Parathyroid adenoma (tissue), 2 donors: ENCODE results near the gene PPP1R13B.

ENCODE experiments used
- H2AFZ ChIP-seq: fragments of 300-600 bp; sonication (generic); one replicate; pipeline ENCODE4 v1.7.0; 2017; ENCODE audit warnings: antibody characterized with exemption, mild to moderate bottlenecking
- H3K27ac ChIP-seq: fragments of 300-600 bp; sonication (generic); one replicate; pipeline ENCODE4 v1.7.0; 2017
- H3K27me3 ChIP-seq: fragments of 300-600 bp; sonication (generic); one replicate; pipeline ENCODE4 v1.7.0; 2017; ENCODE audit warnings: low read length; ENCODE audit not compliant: control insufficient read depth, insufficient read depth
- H3K36me3 ChIP-seq: fragments of 300-600 bp; sonication (generic); one replicate; pipeline ENCODE4 v1.7.0; 2017; ENCODE audit warnings: low read length; ENCODE audit not compliant: control insufficient read depth, insufficient read depth
- H3K4me1 ChIP-seq: fragments of 300-600 bp; sonication (generic); one replicate; pipeline ENCODE4 v1.7.0; 2017; ENCODE audit warnings: control low read depth
- H3K4me2 ChIP-seq: fragments of 300-600 bp; sonication (generic); one replicate; pipeline ENCODE4 v1.7.0; 2017; ENCODE audit warnings: low read length
- H3K4me3 ChIP-seq: fragments of 300-600 bp; sonication (generic); one replicate; pipeline ENCODE4 v1.7.0; 2017; ENCODE audit warnings: low read depth, low read length
- H3K79me2 ChIP-seq: fragments of 300-600 bp; sonication (generic); one replicate; pipeline ENCODE4 v1.7.0; 2017; ENCODE audit warnings: control low read depth
- H3K9ac ChIP-seq: fragments of 300-600 bp; sonication (generic); one replicate; pipeline ENCODE4 v1.7.0; 2017; ENCODE audit warnings: mild to moderate bottlenecking
- H3K9me3 ChIP-seq: fragments of 300-600 bp; sonication (generic); one replicate; pipeline ENCODE4 v1.7.0; 2017; ENCODE audit warnings: low read length; ENCODE audit not compliant: control insufficient read depth
- TF ChIP-seq, protein P1 (sequence below): fragments of 300-600 bp; sonication (generic); IDR thresholded peaks from one replicate; pipeline ENCODE4 v1.7.0; 2017; ENCODE audit warnings: antibody characterized with exemption, mild to moderate bottlenecking
- donor health status: primary hyperparathyroidism.

PPP1R13B gene

DNA sequence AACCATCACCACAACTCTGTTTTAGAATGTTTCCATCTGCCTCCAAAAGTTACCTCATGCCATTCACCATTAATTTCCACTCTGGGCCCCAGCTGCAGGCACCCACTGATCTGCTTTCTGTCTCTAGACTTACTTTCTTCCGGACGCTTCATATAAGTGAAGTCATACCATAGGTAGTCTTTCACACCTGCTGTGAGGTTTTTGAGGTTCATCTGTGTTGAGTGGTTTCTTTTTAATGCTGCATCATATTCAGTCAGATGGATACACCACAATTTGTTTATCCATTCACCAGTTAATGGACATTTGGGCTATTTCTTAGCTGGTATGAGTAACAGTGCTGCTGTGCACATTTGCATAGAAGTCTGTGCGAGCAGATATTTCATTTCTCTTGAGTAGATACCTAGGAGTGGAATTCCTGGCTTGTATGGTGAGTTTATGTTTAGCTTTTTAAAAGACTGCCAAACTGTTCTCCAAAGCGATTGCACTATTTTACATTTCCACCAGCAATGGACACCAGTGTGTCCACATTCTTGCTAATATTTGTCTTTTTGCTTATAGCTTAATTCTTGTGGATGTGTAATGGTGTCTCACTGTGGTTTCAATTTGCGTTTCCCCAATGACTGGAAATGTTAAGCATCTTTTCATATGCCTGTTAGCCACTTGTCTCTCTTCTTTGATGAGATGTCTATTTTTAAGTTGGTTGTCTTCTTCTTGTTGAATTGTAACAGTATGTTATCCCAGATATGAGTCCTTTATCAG is 83.5 kb downstream of the PPP1R13B start:
- Histone ChIP-seq H3K4me2 (no peak overlapping the region), H3K27me3 (no peaks in the 10 kb centered on the region), H3K79me2 (peaks cover 5% of the 10 kb centered on the region), H3K9me3 (no peaks in the 10 kb centered on the region), H3K27ac (no peak overlapping the region), H2AFZ (no peak overlapping the region), H3K9ac (no peak overlapping the region), H3K4me3 (no peak overlapping the region), H3K36me3 (no peaks in the 10 kb centered on the region), H3K4me1 (no peaks in the 10 kb centered on the region)
- TF ChIP-seq, protein P1, sequence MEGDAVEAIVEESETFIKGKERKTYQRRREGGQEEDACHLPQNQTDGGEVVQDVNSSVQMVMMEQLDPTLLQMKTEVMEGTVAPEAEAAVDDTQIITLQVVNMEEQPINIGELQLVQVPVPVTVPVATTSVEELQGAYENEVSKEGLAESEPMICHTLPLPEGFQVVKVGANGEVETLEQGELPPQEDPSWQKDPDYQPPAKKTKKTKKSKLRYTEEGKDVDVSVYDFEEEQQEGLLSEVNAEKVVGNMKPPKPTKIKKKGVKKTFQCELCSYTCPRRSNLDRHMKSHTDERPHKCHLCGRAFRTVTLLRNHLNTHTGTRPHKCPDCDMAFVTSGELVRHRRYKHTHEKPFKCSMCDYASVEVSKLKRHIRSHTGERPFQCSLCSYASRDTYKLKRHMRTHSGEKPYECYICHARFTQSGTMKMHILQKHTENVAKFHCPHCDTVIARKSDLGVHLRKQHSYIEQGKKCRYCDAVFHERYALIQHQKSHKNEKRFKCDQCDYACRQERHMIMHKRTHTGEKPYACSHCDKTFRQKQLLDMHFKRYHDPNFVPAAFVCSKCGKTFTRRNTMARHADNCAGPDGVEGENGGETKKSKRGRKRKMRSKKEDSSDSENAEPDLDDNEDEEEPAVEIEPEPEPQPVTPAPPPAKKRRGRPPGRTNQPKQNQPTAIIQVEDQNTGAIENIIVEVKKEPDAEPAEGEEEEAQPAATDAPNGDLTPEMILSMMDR, result no peak

DNA sequence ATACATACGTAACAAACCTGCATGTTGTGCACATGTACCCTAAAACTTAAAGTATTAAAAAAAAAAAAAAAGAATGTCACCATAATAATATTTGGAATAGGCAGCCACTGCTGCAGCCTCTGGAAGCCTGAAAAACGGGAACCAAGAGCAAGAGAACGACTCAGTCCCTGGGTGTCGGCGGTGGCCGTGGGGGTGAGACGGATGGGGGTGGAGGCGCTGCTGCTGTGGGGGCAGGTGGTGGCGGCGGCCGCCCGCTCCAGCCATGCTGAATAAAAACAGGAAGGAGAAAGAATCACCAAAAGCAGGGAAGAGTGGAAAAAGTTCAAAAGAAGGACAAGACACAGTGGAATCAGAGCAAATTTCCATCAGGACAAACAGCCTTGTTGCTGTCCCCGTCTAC is 84.8 kb downstream of the PPP1R13B start:
- TF ChIP-seq, protein P1, result no peak
- no peaks in the 10 kb centered on the region for H3K9me3 ChIP-seq
- no peaks in the 10 kb centered on the region for H3K27me3 ChIP-seq
- no peak overlapping the region for H3K4me2 ChIP-seq
- no peak overlapping the region for H3K9ac ChIP-seq
- H3K36me3 ChIP-seq, result no peaks in the 10 kb centered on the region
- H3K4me3 ChIP-seq, result no peak overlapping the region
- no peak overlapping the region for H3K27ac ChIP-seq
- H3K79me2 ChIP-seq, result peaks cover 9% of the 10 kb centered on the region
- H3K4me1 ChIP-seq, result no peaks in the 10 kb centered on the region
- H2AFZ ChIP-seq, result no peak overlapping the region

DNA sequence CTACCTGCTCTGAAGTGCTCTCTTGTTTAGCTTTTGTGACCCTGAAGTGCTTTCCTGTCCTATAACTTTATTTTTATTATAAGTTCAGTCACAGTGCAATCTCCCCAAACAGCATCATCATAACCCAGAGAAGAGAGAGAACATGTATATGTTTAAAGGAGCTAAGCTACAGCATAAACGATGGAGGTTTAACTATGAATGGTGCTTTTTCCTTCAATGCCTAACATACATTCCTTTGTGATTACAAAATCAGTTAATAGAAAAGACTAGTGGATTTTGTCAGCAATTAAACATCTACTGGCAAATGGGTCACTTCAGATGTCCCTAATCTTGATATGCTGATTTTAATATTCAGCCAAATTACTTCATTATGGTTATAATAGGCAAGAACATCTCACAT is 85.3 kb downstream of the PPP1R13B start:
- H3K27ac ChIP-seq, result no peak overlapping the region
- H3K9ac ChIP-seq, result no peak overlapping the region
- H3K4me3 ChIP-seq, result no peak overlapping the region
- no peak overlapping the region for H2AFZ ChIP-seq
- H3K27me3 ChIP-seq, result no peaks in the 10 kb centered on the region
- no peak overlapping the region for H3K4me2 ChIP-seq
- TF ChIP-seq, protein P1, result no peak
- no peaks in the 10 kb centered on the region for H3K36me3 ChIP-seq
- H3K79me2 ChIP-seq, result peaks cover 9% of the 10 kb centered on the region
- no peaks in the 10 kb centered on the region for H3K4me1 ChIP-seq
- H3K9me3 ChIP-seq, result no peaks in the 10 kb centered on the region

DNA sequence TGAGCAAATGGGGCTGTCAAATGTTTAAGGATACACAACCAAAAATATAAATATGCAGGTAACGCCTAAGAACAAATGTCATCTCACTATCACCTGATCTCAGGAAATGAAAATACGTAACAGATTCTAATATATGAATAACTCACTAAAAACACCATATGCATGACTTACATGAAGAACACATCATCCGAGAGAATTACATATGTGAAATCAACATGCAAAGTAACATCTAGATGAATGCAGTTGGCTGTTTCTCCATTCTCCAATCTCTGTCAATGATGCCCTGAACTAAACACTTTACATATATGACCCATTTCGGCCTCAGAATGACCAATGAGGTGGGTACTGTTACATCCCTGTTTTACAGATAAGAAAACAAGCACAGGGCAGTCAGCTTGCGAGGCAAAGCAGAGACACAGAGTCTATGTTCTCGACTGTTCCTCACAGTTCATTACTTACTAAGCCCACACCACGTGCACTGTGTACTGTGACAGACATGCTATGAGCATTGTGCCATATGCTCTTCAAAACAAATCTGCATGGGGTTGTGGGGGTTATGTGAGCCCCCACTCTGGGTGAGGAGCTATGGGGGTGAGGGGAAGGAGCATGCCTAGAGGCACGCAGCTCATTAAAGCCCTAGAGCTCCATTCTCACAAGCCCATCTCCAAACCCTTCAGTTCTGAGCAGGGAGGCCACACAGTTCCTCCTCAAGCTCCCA is 89.2 kb downstream of the PPP1R13B start:
- H3K9me3 ChIP-seq, result no peaks in the 10 kb centered on the region
- H3K36me3 ChIP-seq, result no peaks in the 10 kb centered on the region
- peaks cover 9% of the 10 kb centered on the region for H3K79me2 ChIP-seq
- H3K4me2 ChIP-seq, result no peak overlapping the region
- no peak overlapping the region for H3K27ac ChIP-seq
- H3K27me3 ChIP-seq, result no peaks in the 10 kb centered on the region
- no peak overlapping the region for H2AFZ ChIP-seq
- no peak overlapping the region for H3K9ac ChIP-seq
- TF ChIP-seq, protein P1, result no peak
- H3K4me1 ChIP-seq, result no peaks in the 10 kb centered on the region
- H3K4me3 ChIP-seq, result no peak overlapping the region
